CD1c-positive myeloid dendritic cell (primary cell): ENCODE measurements around the gene CYP11A1.
"Not testable (repeated sequence)": the region's sequence is repeated elsewhere in the genome, so short reads cannot be mapped to it uniquely, and the experiment has no call there.

Experiments
- DNase-seq: peaks from one replicate; pipeline ENCODE4 v3.0.0-alpha.2; 2016; ENCODE audit errors: extremely low spot score

CYP11A1 gene

DNA sequence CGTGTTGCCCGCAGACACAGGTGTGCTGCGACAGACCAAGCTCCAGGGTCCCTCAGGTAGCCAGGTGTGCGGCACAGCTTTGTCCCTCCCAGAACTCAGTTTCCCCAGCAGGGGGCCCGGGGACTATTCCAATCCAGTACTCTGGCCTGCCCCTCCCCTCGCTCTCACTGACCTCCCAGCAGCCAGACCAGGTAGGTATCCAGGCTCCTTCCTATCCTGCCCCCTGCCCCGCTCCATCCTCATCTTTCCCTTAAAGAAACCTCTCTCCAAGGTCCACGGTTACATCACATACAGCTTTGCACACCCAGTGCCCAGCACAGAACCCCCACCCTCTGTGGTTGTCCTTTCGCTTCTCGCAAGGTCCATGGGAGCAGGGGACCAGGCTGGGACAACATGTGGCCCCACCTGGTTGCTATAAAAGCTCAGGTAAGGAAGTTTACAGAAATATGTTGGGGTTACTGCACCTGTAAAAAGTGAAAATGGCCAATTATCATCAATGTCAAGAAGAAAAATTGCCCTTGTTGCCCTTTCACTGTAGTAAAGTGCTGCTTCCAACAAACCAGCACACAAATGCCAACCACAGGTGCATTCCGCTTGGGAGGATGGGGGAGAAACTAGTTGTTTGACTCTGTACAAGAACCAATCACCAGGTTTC, 7.3 kb upstream of the CYP11A1 start:
- no peak for DNase-seq

DNA sequence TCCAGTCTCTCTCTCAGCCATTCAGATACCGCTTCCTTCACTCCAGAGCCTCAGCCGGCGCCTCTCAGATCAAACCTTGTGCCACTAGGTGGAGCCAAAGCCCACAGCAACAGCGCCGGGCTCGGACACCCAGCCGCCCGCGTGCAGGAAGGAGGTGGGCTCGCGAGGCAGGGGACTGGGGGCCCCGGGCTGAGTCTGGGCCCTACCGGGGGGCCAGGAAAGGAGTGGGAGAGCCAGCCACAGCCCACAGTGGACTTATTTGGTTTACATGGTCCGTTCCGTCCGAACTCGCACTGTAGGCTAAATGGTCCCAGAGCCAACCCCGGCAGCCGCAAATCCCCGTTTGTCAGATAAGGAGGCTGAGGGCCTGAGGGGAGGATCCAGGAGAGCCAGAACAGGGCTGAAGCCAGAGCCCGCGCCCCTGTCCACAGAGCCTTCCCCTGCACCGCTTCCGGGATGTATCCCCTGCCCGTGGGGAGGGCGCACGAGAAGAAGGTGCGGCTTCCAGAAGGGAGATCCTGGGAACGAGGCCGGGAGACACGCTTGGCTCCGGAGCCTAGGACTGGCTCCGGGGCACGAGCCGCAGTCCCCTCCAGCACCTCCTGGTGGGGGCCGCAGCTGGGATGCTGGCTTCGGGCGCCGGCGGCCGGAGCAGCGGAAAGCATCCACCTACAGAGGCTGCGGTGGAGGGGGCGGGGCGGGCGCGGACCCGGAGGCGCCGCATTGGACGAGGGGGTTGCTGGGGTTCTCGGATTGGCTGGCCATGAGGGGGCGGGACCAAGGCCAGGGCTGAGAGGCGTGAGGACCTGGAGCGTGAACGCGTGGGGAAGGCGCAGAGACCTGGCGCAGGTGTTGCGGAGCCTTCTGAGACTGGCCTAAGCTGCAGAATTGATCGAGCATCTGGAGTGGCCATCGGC, 6.5 kb upstream of the CYP11A1 start:
- peak; percentile 92 for DNase-seq

DNA sequence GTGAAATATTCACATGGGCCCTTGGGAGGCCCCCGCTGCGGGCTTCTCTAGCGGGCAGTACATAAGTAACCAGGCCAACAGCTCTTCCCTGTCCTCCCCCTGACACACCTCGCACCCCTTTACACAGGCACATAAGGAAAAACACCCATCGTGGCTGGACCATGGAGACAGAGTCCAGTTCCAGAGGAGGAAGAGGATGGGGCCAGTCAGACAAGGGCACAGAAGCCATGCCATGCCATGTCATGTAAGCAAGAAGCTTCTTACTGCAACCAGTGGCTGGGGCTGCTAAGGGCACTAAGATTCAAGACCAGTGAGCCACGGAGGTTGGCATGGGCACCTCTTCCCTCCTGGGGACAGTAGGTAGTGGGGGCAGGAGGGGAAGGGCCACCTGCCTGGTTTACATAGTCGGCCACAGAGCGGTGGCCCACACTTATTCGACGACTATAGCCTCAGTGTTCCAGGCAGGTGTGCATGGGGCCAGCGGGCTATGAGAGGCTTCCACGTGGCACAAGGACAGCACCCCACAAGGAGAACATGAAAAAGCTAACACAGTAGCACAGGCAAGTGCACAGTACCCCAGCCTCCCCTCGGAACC, 5.7 kb upstream of the CYP11A1 start:
- no peak for DNase-seq

DNA sequence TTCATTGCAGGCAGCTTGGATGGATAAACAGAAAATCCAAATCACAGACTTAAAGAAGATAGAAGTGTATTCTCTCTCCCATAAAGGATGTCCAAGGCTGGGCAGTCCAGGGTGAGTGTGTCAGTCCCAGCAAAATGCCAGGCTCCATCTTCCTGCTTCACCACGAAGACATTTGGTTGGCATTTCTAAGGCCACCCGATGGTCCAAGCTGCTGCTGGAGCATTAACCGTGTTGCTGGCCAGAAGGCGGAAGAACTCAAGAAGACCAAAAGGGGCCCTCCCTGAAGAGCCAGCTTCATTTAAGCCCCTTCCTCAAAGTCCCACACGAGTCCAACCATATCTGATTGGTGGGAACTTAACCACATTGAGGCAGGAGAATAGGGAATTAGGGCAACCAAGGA, 3.0 kb upstream of the CYP11A1 start:
- DNase-seq: no peak

DNA sequence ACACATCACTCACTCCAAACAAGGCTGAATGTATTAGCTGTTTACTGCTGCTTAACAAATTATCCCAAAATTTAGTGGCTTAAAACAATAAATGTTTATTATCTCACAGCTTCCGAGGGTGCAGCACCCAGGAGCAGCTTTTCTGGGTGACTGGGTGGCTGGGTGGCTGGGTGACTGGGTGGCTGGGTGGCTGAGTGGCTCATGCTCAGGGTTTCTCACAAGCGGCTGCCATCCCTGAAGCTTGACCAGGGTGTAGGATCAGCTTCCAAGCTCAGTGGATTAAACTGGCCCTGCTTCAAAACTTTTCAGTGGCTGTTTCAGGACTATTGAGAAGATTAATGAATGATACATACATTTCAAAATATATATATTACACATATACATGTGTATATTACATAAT, 2.3 kb upstream of the CYP11A1 start:
- DNase-seq: no peak

DNA sequence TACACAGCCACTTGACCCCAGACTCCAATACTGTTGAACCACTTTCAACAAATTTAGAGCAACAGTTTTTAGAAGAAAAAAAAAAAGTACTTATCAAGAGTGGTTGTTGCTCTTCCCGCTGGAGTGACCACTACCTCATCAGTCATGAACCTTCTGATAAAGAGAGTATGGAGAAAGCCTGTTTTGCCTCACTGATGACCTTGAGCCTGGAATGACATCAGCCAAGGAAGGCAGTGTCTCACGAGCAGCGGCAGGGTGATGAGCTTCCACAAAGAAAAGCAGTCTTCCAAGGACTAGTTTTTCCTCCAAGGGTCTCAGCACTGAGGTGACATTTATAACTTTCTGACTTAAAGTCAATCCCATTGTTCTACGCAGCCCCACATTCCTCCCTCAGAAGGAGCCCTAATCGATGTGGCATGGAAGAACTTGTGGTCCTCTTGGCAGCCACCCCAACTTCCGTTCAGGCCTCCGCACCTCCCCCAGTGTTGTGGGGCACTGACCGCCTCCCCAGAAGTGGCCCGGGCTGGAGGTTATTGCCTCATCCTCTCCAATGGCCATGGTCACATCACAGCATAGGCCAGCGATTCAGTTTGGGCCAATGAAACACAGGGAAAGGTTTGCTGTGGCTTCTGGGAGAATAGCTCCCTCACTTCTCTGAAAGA, 1.8 kb upstream of the CYP11A1 start:
- DNase-seq: no peak

DNA sequence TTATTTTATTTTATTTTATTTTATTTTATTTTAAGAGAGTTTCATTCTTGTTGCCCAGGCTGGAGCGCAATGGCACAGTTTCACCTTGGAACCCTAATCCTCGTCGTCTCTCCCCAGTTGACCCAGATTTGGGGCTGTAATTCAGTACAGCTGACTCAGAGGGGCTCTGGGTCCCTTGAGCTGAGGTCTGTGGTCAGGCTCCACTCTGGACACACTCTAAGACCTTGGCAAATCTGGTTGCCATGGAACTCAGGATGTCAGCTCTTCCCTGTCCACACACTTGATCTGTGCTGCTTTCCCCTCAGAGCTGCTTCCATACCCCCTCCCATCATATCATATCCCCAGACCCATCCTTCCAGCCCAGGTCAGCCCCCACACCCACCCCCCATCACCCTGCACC, 675 bp upstream of the CYP11A1 start:
- DNase-seq: no peak

DNA sequence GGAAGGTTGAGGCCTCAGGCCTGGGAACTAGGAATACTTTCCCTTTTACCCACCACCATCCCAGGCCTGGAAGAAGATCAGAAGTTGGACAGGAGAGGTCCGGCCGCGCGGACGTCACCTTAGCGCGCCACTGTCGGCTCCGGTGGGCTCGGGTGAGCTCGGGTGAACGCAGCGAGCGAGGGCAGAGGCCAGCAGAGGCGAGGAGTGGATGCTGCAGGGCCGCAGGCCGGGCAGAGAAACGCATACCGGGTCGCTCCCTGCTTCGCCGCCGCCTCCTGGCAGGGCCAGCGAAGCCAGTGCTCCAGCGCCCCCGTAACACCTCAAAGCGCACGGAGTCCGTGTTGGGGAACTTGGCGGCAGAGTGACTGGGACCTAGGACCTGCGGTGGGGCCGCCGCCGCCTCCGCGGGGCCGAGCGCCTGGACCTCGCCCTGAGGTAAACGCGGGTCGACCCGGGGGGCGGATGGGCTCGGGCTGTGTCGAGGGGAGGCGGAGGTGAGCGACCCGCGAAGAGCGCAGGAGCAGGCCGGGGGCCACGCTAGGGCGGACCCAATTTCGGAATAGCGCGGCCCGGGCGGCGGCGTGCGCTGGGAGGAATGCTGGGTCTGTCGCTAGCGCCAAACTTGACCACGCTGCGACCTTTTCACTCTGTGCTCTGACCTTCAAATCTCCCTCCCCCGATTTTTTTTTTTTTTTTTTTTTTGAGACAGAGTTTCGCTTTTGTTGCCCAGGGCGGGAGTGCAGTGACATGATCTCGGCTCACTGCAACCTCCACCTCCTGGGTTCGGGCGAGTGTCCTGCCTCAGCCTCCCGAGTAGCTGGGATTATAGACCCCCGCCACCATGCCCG, 1.6 kb downstream of the CYP11A1 start:
- peak; percentile 18 for DNase-seq

DNA sequence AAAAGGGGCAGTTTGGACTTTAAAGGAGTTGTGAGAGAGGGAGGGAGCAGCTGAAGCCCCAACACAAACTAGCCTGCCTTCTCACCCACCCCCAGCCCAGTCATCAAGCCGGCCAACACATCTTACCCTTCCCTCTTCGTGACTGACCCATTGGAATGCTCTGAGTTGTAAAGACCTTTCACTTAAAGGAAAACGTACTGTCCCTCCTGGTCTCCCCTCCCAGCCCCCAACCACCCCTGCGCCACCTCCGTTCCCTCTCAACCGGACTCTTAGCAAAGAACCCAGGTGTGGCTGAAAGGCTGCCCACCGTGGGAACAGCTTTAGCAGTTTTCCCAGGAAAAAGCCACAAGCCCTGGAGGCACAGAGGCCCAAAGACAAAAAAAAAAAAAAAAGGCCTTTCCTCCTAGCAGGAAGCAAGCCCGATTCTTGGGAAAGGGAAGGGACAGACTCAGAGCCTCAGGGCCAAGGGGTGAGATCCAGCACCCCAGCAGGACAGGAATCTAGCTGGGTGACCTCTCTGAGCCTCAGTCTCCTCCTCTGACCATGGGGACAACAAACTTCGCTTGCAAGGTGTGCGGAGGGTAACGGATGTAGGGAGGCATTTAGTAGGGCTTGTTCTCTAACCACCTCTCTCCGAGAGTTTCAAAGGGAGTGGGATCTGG, 2.4 kb downstream of the CYP11A1 start:
- DNase-seq: no peak

DNA sequence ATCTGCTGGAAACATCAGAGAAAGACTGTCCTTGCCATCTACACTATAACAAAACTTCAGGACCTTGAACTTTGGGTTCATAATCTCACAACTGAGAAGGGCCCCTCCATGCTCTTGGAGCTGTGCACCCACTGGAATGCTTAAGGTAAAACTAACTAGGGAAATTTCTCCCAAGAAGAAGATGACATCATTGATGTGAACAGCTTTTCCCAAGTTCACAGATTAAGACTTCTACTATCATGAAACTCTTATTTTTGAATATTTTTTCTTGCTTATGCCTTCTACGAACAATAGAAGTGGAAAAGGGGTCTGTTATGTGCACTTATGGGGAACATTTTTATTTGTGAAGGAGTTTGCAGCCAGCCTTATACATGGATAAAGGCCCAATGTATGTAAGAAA, 5.0 kb downstream of the CYP11A1 start:
- DNase-seq: no peak

DNA sequence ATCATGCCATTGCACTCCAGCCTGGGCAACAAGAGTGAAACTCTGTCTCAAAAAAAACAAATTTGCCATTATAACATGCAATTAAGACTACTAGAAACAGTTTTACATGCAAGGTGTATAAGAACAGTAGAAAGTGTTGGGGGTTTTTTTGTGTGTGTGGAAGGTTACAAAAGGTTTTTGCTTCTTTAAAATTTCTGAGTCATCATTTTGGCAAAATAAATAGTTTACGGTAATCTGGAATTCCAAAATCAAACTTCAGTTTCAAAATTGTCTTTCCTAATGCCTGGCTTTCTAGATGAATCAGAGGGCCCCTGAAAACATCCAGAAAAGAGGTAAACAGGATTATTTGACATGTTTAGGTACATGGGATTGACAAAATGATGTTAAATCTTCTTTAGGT, 6.6 kb downstream of the CYP11A1 start:
- DNase-seq: not testable (repeated sequence)

DNA sequence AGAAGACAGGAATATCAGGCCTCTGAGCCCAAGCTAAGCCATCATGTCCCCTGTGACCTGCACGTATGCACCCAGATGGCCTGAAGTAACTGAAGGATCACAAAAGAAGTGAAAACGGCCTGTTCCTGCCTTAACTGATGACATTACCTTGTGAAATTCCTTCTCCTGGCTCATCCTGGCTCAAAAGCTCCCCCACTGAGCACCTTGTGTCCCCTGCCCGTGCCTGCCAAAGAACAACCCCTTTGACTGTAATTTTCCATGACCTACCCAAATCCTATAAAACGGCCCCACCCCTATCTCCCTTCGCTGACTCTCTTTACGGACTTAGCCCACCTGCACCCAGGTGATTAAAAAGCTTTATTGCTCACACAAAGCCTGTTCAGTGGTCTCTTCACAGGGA, 8.1 kb downstream of the CYP11A1 start:
- not testable (repeated sequence) for DNase-seq

DNA sequence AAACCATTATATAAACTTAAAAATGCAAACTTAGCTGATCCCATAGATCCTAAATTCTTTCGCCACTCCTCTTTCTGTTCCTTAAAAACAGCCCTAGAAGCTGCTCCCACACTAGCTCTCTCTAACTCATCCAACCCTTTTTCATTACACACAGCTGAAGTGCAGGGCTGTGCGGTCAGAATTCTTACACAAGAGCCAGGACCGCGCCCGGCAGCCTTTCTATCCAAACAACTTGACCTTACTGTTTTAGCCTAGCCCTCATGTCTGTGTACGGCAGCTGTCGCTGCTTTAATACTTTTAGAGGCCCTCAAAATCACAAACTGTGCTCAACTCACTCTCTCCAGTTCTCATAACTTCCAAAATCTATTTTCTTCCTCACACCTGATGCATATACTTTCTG, 9.9 kb downstream of the CYP11A1 start:
- DNase-seq: not testable (repeated sequence)

DNA sequence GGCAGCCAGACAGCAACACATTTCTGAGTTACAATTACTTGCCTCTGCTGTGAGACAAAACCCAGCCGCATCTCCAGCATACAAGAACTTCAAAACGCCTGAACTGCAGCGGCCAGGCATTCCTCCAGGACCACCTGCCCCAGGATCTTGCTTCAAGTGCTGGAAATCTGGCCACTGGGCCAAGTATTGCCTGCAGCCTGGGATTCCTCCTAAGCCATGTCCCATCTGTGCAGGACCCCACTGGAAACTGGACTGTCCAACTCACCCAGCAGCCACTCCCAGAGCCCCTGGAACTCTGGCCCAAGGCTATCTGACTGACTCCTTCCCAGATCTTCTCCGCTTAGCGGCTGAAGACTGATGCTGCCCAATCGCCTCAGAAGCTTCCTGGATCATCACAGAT, 11.4 kb downstream of the CYP11A1 start:
- not testable (repeated sequence) for DNase-seq

DNA sequence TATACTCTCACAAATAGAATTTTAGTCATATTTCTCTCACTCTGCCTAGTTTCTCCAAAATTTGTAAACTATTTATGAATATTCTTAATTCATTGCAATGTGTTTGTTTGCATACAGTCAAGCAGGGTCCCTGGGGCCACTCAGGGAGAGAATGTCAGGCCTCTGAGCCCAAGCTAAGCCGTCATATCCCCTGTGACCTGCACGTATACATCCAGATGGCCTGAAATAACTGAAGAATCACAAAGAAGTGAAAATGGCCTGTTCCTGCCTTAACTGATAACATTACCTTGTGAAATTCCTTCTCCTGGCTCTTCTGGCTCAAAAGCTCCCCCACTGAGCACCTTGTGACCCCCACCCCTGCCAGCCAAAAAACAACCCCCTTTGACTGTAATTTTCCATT, 13.5 kb downstream of the CYP11A1 start:
- not testable (repeated sequence) for DNase-seq

DNA sequence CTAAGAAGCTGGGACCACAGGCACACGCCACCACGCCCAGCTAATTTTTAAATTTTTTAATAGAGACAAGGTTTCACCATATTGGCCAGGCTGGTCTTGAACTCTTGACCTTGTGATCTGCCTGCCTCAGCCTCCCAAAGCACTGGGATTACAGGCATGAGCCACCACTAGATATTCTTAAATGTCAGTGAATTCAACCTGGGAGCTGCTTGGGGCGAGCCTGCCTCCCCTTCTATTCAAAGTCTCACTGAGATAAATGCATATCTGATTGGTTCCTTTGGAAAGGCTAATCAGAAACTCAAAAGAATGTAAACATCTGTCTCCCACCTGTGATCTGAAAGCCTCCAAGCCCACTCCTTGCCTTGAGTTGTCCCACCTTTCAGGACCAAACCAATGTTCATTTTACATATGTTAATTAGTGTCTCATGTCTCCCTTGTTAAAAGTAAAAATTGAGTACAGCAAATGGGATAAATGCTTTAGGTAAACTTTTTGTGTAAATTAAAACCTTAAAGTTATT, 15.0 kb downstream of the CYP11A1 start:
- DNase-seq: no peak

DNA sequence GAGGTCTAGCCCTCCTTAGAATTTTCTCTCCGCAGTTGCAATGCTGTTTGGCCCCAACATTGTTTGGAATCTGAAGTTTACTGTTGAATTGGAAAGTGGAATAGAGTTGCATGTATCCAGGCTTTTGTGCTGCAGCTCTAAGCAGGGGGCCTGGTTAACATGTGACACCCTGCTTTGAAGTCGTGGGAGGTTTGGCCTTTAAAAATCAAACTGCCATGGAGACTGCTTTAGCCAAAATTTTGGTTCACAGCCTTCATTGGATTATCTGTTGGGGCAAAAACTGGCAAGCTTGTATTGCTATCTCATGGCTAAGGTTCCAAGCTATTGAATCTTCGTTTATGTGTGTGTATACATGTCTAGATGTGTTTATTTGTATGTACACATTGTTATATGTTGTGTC, 15.8 kb downstream of the CYP11A1 start:
- DNase-seq: no peak

DNA sequence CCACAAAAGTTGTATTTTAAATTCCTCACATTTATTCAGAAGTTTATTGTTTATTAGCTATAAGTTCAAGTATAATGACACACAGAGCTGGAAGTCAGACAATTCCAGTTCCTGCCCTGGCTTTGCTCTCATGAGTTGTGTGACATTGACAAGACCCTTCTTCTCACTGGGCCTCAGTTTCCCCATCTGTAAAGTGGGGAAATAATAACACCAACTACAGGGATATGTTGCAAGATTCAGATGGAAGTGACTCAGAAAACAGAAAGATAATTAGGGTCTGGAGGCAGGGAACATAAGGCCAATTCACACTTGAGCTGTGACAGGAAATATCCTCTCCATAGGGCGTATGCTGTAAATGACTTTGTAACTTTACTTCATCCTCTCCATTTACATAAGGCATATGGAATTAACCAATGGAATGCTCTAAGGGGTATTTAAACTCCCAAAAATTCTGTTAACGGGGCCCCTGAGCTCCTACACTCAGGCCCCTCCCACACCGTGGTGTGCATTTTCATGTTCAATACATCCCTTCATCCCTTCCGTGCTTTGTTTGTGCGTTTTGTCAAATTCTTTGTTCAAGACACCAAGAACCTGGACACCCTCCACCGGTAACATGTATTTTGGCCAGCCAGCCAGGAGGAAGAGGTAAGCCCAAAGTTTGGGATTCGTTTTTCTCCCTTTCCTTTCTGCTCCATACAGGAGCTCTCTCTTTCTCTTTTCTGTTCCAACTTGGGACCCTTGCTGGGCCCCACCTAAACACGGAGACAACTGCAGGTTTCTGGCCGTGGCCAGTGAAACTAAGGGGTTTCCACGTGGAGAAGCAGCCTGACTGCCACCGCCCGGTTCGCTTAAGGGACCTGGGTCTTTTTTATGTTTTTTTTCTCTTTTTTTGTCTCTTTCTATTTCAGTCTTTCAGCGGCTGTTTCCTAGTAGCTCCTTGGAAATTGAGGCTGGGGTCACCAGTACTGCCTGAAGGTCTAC, 16.9 kb downstream of the CYP11A1 start:
- no peak for DNase-seq

DNA sequence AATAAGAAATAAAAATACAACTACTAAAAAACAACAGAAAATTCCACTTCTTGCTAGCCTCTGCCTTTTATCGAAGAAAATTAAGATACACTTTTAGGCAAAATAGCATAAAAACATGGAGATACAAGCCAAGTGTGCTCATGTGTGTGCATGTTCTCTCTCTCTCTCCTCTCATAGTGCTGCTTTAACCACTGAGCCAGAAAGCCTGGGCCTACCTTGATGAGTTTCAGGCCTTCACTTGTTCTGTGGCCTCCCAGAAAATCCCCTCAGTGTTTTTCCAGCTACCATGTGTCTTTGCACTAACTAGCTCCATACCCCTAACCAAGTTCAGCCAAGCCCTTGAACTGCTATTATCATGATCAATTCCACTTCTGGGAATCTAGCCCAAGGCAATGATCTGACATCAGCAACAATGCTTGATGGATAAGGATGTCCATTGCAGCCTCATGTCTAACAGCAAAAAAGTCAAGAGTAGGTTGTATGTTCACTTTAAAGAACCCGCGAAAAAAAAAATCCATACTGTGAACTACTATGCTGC, 18.1 kb downstream of the CYP11A1 start:
- no peak for DNase-seq
